Fibroblast of villous mesenchyme (primary cell): ENCODE results near the gene PSME1. TPM values are rescaled to one million over a fixed set of nuclear protein-coding genes. Genes with fewer than 3 reads are reported as not detected.

Source experiments
- DNase-seq: peaks from one replicate; pipeline ENCODE4 v3.0.0-alpha.2; 2010; ENCODE audit warnings: low read depth
- H3K4me3 ChIP-seq: 2 replicates; pipeline ENCODE4 v1.5.1; 2011; ENCODE audit warnings: low read depth, mild to moderate bottlenecking, low read length
- total RNA-seq: library from RNA; depleted of rRNA; stranded (reverse); fragments of >200 nt; gene quantifications from 2 replicates; pipeline ENCODE4 v1.2.3, GENCODE V29; 2012
- TF ChIP-seq, protein P1 (sequence below): IDR thresholded peaks from 2 replicates; pipeline ENCODE4 v1.5.1; 2012; ENCODE audit warnings: low read depth, mild to moderate bottlenecking, low read length; ENCODE audit not compliant: insufficient read depth

Gene PSME1
- total RNA-seq, 1 donor: 147 TPM

DNA sequence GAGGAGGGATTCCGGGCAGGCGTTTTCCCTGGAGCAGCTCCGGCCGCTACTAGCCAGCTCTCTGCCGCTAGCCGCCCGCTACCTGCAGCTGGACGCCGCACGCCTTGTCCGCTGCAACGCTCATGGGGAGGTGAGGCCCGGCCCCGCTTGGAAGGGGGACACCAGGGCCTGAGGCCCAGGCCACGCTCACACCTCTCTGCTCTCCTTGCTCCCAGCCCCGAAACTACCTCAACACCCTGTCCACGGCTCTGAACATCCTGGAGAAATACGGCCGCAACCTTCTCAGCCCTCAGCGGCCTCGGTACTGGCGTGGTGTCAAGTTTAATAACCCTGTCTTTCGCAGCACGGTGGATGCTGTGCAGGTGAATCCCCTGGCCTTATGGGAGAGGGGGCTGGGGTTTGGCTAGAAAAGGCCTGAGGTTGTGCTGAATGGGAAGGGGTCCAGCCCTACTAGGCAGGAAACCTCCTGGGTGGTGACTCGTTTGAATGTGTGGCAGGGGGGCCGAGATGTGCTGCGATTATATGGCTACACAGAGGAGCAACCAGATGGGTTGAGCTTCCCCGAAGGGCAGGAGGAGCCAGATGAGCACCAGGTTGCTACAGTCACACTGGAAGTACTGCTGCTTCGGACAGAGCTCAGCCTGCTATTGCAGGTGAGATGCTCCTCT, 11.9 kb downstream of the PSME1 start:
- DNase-seq: no peak
- TF ChIP-seq, protein P1, sequence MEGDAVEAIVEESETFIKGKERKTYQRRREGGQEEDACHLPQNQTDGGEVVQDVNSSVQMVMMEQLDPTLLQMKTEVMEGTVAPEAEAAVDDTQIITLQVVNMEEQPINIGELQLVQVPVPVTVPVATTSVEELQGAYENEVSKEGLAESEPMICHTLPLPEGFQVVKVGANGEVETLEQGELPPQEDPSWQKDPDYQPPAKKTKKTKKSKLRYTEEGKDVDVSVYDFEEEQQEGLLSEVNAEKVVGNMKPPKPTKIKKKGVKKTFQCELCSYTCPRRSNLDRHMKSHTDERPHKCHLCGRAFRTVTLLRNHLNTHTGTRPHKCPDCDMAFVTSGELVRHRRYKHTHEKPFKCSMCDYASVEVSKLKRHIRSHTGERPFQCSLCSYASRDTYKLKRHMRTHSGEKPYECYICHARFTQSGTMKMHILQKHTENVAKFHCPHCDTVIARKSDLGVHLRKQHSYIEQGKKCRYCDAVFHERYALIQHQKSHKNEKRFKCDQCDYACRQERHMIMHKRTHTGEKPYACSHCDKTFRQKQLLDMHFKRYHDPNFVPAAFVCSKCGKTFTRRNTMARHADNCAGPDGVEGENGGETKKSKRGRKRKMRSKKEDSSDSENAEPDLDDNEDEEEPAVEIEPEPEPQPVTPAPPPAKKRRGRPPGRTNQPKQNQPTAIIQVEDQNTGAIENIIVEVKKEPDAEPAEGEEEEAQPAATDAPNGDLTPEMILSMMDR: no peak
- peak overlapping the region; percentile 87 for H3K4me3 ChIP-seq

DNA sequence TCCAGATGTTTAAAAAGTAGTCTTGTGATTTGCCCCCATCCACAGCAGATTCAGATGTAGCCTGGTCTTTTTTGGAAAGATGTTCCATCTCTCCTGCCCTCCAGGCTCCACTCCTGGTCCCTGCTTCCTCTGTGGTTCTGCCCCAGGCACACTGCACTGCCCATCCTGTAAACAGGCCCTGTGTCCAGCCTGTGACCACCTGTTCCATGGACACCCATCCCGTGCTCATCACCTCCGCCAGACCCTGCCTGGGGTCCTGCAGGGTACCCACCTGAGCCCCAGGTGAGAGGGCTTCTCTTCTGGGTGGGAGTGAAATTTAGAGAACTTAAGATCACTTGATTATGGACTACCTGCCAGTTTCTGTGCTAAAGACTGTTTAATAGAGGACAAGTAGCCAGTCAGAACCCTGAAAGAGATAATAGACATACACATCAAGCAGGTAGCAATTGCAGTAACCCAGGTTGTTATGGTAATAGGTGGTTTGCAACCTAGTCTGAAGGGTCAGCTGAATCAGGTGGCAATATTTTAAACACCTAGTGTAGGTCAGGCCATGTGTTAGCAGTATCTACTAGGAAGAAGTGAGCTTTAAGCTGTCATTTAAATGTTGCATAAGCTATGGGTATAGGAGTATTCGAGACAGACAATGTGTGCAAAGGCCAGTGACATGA, 13.4 kb downstream of the PSME1 start:
- no peak for DNase-seq
- TF ChIP-seq, protein P1: no peak
- no peak overlapping the region for H3K4me3 ChIP-seq

DNA sequence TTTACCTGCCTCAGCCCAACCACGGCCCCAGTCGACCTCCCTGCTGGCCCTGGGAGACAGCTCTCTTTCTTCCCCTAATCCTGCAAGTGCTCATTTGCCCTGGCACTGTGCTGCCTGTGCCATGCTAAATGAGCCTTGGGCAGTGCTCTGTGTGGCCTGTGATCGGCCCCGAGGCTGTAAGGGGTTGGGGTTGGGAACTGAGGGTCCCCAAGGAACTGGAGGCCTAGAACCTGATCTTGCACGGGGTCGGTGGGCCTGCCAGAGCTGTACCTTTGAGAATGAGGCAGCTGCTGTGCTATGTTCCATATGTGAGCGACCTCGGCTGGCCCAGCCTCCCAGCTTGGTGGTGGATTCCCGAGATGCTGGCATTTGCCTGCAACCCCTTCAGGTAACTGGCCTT, 14.1 kb downstream of the PSME1 start:
- H3K4me3 ChIP-seq: no peak overlapping the region
- TF ChIP-seq, protein P1: no peak
- DNase-seq: no peak

DNA sequence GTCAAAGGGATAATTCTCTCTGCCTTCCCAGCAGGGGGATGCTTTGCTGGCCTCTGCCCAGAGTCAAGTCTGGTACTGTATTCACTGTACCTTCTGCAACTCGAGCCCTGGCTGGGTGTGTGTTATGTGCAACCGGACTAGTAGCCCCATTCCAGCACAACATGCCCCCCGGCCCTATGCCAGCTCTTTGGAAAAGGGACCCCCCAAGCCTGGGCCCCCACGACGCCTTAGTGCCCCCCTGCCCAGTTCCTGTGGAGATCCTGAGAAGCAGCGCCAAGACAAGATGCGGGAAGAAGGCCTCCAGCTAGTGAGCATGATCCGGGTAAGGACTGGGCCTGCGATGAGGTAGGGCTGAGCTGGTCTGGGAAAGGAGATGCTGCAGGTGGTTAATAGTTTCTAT, 14.6 kb downstream of the PSME1 start:
- TF ChIP-seq, protein P1: no peak
- DNase-seq: no peak
- H3K4me3 ChIP-seq: no peak overlapping the region

DNA sequence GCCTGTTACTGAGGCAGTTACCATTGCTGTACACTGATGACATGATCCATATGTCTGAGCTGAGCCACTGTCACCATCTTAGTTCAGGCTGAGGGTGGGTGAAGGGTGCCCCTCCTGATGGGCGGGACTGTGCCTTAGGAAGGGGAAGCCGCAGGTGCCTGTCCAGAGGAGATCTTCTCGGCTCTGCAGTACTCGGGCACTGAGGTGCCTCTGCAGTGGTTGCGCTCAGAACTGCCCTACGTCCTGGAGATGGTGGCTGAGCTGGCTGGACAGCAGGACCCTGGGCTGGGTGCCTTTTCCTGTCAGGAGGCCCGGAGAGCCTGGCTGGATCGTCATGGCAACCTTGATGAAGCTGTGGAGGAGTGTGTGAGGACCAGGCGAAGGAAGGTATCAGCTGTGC, 15.0 kb downstream of the PSME1 start:
- H3K4me3 ChIP-seq: no peak overlapping the region
- TF ChIP-seq, protein P1: no peak
- no peak for DNase-seq

DNA sequence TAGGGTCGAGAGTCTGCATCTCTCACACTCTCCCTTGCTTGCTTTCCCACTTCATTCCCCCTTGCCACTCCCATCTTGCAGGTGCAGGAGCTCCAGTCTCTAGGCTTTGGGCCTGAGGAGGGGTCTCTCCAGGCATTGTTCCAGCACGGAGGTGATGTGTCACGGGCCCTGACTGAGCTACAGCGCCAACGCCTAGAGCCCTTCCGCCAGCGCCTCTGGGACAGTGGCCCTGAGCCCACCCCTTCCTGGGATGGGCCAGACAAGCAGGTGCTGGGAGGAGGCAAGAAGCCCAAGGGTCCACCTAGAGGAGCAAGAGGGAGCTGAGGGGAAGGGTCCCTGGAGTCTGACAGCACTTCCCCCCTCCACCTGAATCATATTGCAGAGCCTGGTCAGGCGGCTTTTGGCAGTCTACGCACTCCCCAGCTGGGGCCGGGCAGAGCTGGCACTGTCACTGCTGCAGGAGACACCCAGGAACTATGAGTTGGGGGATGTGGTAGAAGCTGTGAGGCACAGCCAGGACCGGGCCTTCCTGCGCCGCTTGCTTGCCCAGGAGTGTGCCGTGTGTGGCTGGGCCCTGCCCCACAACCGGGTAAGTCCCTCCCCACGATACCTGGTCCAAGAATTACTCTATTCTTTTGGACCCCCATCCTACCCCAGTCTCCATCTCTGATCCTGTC, 15.5 kb downstream of the PSME1 start:
- DNase-seq: no peak
- TF ChIP-seq, protein P1: no peak
- H3K4me3 ChIP-seq: no peak overlapping the region
